A549 (cell line): Measurements from ENCODE around the gene ARHGAP28. TPM values are rescaled to one million over a fixed set of nuclear protein-coding genes. Genes with fewer than 3 reads are reported as not detected.

ENCODE experiments used
- ATAC-seq, 2 experiments: fragments of 200-7000 bp in 1 of 2; fragments of >200 bp in 1 of 2; cut with Nextera tagmentation in 1 of 2; cut with Tn5 transposase in 1 of 2; 3 replicates each; pipeline versions ENCODE4 v1.8.0 to v1.9.1; 2018 to 2020; ENCODE audit warnings: mild to moderate bottlenecking in 1 of 2, moderate library complexity in 1 of 2
- CTCF ChIA-PET: fragments of 300-600 bp; sonication (Branson Sonifier 250); formaldehyde crosslinking; extraction: SDS; loops from one replicate; lab custom pipeline; 2021; ENCODE audit warnings: antibody characterized with exemption, inconsistent platforms; lab: Yijun Ruan, JAX
- POLR2A ChIA-PET: fragments of 350-600 bp; formaldehyde crosslinking; extraction: SDS; loops from one replicate; lab custom pipeline; 2021; ENCODE audit warnings: antibody characterized with exemption, inconsistent platforms; lab: Yijun Ruan, JAX
- DNase-seq, 2 experiments: peaks; one replicate each; pipeline versions ENCODE4 v3.0.0 to v3.0.0-alpha.2; 2011 to 2016; ENCODE audit warnings: low read depth in 1 of 2, low spot score in 1 of 2
- FAIRE-seq: peaks from 2 replicates; lab custom pipeline; 2011; peaks lifted over from hg19 to GRCh38; lab: Jason Lieb, UNC
- H3K27ac ChIP-seq, 2 experiments: fragments of >200 bp; sonication (Bioruptor Twin); formaldehyde crosslinking; 3 replicates each; pipeline ENCODE4 v1.5.1; 2016 to 2017
- H3K4me1 ChIP-seq: fragments of >200 bp; sonication (Bioruptor Twin); formaldehyde crosslinking; 3 replicates; pipeline ENCODE4 v1.6.1; 2016
- H3K4me2 ChIP-seq: fragments of >200 bp; sonication (Bioruptor Twin); formaldehyde crosslinking; 3 replicates; pipeline ENCODE4 v1.6.1; 2016
- H3K4me3 ChIP-seq: fragments of >200 bp; sonication (Bioruptor Twin); formaldehyde crosslinking; 3 replicates; pipeline ENCODE4 v1.5.1; 2016
- H3K9me3 ChIP-seq: fragments of >200 bp; sonication (Bioruptor Twin); formaldehyde crosslinking; 3 replicates; pipeline ENCODE4 v1.6.1; 2016
- BHLHE40 ChIP-seq: IDR thresholded peaks from 2 replicates; pipeline ENCODE4 v1.6.1; 2012; ENCODE audit warnings: low read depth, low read length, inconsistent platforms
- CHD4 ChIP-seq: fragments of 200-600 bp; sonication (generic); IDR thresholded peaks from 2 replicates; pipeline ENCODE4 v1.6.1; 2016; ENCODE audit warnings: antibody characterized with exemption, mild to moderate bottlenecking, borderline replicate concordance
- EHMT2 ChIP-seq: fragments of 200-600 bp; sonication (generic); IDR thresholded peaks from 2 replicates; pipeline ENCODE4 v1.6.1; 2016; ENCODE audit warnings: antibody characterized with exemption, low read depth, mild to moderate bottlenecking, moderate library complexity
- ESRRA ChIP-seq: fragments of 150-350 bp; IDR thresholded peaks from 2 replicates; pipeline ENCODE4 v1.6.1; 2014; ENCODE audit warnings: mild to moderate bottlenecking, low read length, borderline replicate concordance
- FOSL2 ChIP-seq, 2 experiments: fragments of 450-650 bp in 1 of 2; fragments of >200 bp in 1 of 2; sonication (Bioruptor Twin) in 1 of 2; formaldehyde crosslinking; IDR thresholded peaks; 2 replicates each; pipeline versions ENCODE4 v1.5.0 to v1.6.1; 2016 to 2020; ENCODE audit warnings: mild to moderate bottlenecking in 1 of 2, moderate library complexity in 1 of 2
- HEYL ChIP-seq: fragments of 250-450 bp; sonication (Bioruptor Pico); IDR thresholded peaks from 2 replicates; pipeline ENCODE4 v1.8.0; 2021; ENCODE audit warnings: mild to moderate bottlenecking, moderate library complexity
- JUN ChIP-seq, 2 experiments: fragments of >200 bp; sonication (Bioruptor Twin); formaldehyde crosslinking; IDR thresholded peaks; 2 replicates in 1 of 2; 3 replicates in 1 of 2; pipeline ENCODE4 v1.6.1; 2016 to 2017
- KDM1A ChIP-seq: fragments of 200-600 bp; sonication (generic); IDR thresholded peaks from 2 replicates; pipeline ENCODE4 v1.6.1; 2016; ENCODE audit warnings: low read depth, mild to moderate bottlenecking
- MAFK ChIP-seq: fragments of 450-650 bp; IDR thresholded peaks from 2 replicates; pipeline ENCODE4 v1.6.1; 2014; ENCODE audit not compliant: partially characterized antibody
- MAZ ChIP-seq: fragments of 150-350 bp; IDR thresholded peaks from 2 replicates; pipeline ENCODE4 v1.6.1; 2014; ENCODE audit warnings: antibody characterized with exemption, low read depth, low read length, borderline replicate concordance
- NPAS2 ChIP-seq: fragments of 250-450 bp; sonication (Bioruptor Pico); IDR thresholded peaks from 2 replicates; pipeline ENCODE4 v1.8.0; 2022; ENCODE audit warnings: mild to moderate bottlenecking, moderate library complexity, borderline replicate concordance
- PHF8 ChIP-seq: fragments of 200-600 bp; sonication (generic); IDR thresholded peaks from 2 replicates; pipeline ENCODE4 v1.6.1; 2016; ENCODE audit warnings: low read depth, mild to moderate bottlenecking, antibody characterized with exemption, moderate library complexity, borderline replicate concordance
- RAD21 ChIP-seq, 2 experiments: fragments of >200 bp in 1 of 2; sonication (Bioruptor Twin) in 1 of 2; formaldehyde crosslinking in 1 of 2; IDR thresholded peaks in 1 of 2; conservative IDR thresholded peaks in 1 of 2; 2 replicates in 1 of 2; 3 replicates in 1 of 2; pipeline ENCODE4 v1.6.1; 2012 to 2018; ENCODE audit warnings: inconsistent platforms in 1 of 2
- RFX5 ChIP-seq: fragments of 450-650 bp; IDR thresholded peaks from 2 replicates; pipeline ENCODE4 v1.7.1; 2014; ENCODE audit warnings: antibody characterized with exemption, mild to moderate bottlenecking, moderate library complexity
- RNF2 ChIP-seq: fragments of 200-600 bp; sonication (generic); IDR thresholded peaks from 2 replicates; pipeline ENCODE4 v1.6.1; 2016; ENCODE audit warnings: low read depth, mild to moderate bottlenecking, antibody characterized with exemption, moderate library complexity, borderline replicate concordance
- SMC3 ChIP-seq: fragments of >200 bp; sonication (Bioruptor Twin); formaldehyde crosslinking; IDR thresholded peaks from 3 replicates; pipeline ENCODE4 v1.6.1; 2018; ENCODE audit warnings: inconsistent platforms
- TP53 ChIP-seq: fragments of 250-450 bp; sonication (Bioruptor Pico); IDR thresholded peaks from 2 replicates; pipeline ENCODE4 v1.5.0; 2021; ENCODE audit warnings: mild to moderate bottlenecking, moderate library complexity
- ZFP36 ChIP-seq: fragments of 450-650 bp; IDR thresholded peaks from 2 replicates; pipeline ENCODE4 v1.6.1; 2014; ENCODE audit warnings: borderline replicate concordance; ENCODE audit not compliant: partially characterized antibody
- ZSCAN20 ChIP-seq: fragments of 250-450 bp; sonication (Bioruptor Pico); IDR thresholded peaks from 2 replicates; pipeline ENCODE4 v1.8.0; 2022; ENCODE audit warnings: mild to moderate bottlenecking, moderate library complexity
- WGBS: methylation state at CpG from one replicate; pipeline ENCODE4 v1.1.6; 2017; ENCODE audit errors: missing lambda C conversion rate; 5-methylcytosine and 5-hydroxymethylcytosine counted together
- polyA plus RNA-seq, 4 experiments: library from polyadenylated mRNA; depleted of rRNA in 3 of 4; stranded (reverse); fragments of >200 nt; fragmentation: RNase III in 1 of 4; extraction: RNeasy Plus Mini Kit Qiagen cat#74134 plus additional on column Dnase treatment in 1 of 4; gene quantifications; 2 replicates in 3 of 4; 3 replicates in 1 of 4; pipeline ENCODE4 v1.2.3, GENCODE V29; 2011 to 2017
- TF ChIP-seq, protein P1 (sequence below): fragments of 200-600 bp; sonication (generic); IDR thresholded peaks from 2 replicates; pipeline ENCODE4 v1.6.1; 2016; ENCODE audit warnings: antibody characterized with exemption, mild to moderate bottlenecking, moderate library complexity
- TF ChIP-seq, protein P2 (sequence below): fragments of >200 bp; sonication (Bioruptor Twin); formaldehyde crosslinking; IDR thresholded peaks from 3 replicates; pipeline ENCODE4 v1.5.1; 2016
- TF ChIP-seq, protein P3 (sequence below): fragments of 250-450 bp; sonication (Bioruptor Pico); IDR thresholded peaks from 2 replicates; pipeline ENCODE4 v1.5.0; 2021; ENCODE audit warnings: mild to moderate bottlenecking, moderate library complexity, borderline replicate concordance
- TF ChIP-seq, protein P4 (sequence below): IDR thresholded peaks from 2 replicates; pipeline ENCODE4 v1.6.1; 2012

ARHGAP28 gene
- polyA plus RNA-seq, 2 of the 4 experiments (the other 2 are of a cell fraction) = 0.13 to 0.17 TPM

DNA sequence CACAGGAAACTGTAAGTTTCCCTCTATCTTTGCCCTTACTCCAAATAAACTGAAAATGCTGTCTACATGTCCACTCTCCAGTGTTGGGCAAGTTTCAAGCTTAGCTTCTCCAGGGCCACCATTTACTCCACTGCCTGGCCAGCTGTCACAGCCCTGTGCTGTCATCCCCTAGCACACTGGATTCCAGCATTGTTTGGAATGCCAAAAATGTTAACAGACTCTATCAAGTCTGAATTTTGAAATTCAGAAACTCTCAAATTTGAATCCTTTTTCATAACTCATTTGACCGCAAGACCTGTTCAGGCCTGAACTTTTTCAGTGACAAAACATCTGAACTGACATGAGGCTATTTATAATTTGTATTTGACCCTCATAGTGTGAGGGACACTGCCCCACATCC, 5.2 kb upstream of the ARHGAP28 start:
- ChIA-PET POLR2A (no interaction called here), CTCF (no interaction called here)
- WGBS = 95% methylated on average over 1 of the region's 1 CpG
- Histone ChIP-seq H3K4me3 (no peak overlapping the region), H3K4me2 (no peak overlapping the region), H3K9me3 (no peaks in the 10 kb centered on the region), H3K4me1 (no peaks in the 10 kb centered on the region), H3K27ac (no peak overlapping the region)
- no peak for FAIRE-seq
- no peak for DNase-seq
- no peak for TF ChIP-seq BHLHE40
- TF ChIP-seq ZSCAN20 (CRISPR knock-in tag) = no peak
- TF ChIP-seq, protein P1, sequence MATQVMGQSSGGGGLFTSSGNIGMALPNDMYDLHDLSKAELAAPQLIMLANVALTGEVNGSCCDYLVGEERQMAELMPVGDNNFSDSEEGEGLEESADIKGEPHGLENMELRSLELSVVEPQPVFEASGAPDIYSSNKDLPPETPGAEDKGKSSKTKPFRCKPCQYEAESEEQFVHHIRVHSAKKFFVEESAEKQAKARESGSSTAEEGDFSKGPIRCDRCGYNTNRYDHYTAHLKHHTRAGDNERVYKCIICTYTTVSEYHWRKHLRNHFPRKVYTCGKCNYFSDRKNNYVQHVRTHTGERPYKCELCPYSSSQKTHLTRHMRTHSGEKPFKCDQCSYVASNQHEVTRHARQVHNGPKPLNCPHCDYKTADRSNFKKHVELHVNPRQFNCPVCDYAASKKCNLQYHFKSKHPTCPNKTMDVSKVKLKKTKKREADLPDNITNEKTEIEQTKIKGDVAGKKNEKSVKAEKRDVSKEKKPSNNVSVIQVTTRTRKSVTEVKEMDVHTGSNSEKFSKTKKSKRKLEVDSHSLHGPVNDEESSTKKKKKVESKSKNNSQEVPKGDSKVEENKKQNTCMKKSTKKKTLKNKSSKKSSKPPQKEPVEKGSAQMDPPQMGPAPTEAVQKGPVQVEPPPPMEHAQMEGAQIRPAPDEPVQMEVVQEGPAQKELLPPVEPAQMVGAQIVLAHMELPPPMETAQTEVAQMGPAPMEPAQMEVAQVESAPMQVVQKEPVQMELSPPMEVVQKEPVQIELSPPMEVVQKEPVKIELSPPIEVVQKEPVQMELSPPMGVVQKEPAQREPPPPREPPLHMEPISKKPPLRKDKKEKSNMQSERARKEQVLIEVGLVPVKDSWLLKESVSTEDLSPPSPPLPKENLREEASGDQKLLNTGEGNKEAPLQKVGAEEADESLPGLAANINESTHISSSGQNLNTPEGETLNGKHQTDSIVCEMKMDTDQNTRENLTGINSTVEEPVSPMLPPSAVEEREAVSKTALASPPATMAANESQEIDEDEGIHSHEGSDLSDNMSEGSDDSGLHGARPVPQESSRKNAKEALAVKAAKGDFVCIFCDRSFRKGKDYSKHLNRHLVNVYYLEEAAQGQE = no peak
- TF ChIP-seq RFX5 = no peak
- no peak for TF ChIP-seq ESRRA
- no peak for TF ChIP-seq MAFK
- TF ChIP-seq RAD21 (conservative IDR thresholded peaks at IDR 0.05 in 1 of 2, IDR thresholded peaks at IDR 0.05 in 1 of 2) = no peak
- no peak for TF ChIP-seq PHF8
- no peak for ATAC-seq

DNA sequence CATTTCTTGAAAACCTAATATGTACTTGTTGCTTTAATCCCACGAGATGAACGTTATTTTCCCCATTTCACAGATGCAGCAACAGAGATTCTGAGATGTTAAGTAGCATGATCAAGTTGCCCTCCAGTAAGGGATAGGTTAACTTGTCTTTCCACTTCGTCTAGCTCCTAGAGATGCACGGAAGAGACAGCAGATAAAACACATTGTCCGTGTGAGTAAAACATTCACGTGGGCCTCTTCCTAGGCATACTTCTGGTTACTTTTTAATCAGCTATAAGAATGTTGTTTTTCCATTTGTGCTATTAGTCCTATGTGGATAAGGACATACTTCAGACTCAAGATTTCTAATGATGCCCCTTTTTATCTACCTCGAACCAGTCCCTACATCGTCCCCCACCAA, 1.2 kb upstream of the ARHGAP28 start:
- WGBS = 63% methylated on average over 8 of the region's 8 CpGs
- ATAC-seq (no peak), FAIRE-seq (no peak), DNase-seq (no peak)
- no peak overlapping the region for H3K4me3 ChIP-seq
- TF ChIP-seq CHD4 (no peak), NPAS2 (CRISPR knock-in tag) (no peak), JUN (IDR thresholded peaks at IDR 0.05) (no peak), ZFP36 (no peak), ESRRA (no peak), BHLHE40 (no peak), MAFK (no peak), TP53 (CRISPR knock-in tag) (no peak), RNF2 (no peak), MAZ (no peak), EHMT2 (no peak), FOSL2 (IDR thresholded peaks at IDR 0.05) (no peak), FOSL2 (CRISPR knock-in tag; IDR thresholded peaks at IDR 0.05) (no peak), HEYL (no peak), SMC3 (no peak), KDM1A (no peak)
- TF ChIP-seq, protein P2, sequence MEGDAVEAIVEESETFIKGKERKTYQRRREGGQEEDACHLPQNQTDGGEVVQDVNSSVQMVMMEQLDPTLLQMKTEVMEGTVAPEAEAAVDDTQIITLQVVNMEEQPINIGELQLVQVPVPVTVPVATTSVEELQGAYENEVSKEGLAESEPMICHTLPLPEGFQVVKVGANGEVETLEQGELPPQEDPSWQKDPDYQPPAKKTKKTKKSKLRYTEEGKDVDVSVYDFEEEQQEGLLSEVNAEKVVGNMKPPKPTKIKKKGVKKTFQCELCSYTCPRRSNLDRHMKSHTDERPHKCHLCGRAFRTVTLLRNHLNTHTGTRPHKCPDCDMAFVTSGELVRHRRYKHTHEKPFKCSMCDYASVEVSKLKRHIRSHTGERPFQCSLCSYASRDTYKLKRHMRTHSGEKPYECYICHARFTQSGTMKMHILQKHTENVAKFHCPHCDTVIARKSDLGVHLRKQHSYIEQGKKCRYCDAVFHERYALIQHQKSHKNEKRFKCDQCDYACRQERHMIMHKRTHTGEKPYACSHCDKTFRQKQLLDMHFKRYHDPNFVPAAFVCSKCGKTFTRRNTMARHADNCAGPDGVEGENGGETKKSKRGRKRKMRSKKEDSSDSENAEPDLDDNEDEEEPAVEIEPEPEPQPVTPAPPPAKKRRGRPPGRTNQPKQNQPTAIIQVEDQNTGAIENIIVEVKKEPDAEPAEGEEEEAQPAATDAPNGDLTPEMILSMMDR = no peak
- TF ChIP-seq, protein P3, sequence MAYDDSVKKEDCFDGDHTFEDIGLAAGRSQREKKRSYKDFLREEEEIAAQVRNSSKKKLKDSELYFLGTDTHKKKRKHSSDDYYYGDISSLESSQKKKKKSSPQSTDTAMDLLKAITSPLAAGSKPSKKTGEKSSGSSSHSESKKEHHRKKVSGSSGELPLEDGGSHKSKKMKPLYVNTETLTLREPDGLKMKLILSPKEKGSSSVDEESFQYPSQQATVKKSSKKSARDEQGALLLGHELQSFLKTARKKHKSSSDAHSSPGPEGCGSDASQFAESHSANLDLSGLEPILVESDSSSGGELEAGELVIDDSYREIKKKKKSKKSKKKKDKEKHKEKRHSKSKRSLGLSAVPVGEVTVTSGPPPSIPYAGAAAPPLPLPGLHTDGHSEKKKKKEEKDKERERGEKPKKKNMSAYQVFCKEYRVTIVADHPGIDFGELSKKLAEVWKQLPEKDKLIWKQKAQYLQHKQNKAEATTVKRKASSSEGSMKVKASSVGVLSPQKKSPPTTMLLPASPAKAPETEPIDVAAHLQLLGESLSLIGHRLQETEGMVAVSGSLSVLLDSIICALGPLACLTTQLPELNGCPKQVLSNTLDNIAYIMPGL (CRISPR knock-in tag) = no peak
- TF ChIP-seq, protein P4, sequence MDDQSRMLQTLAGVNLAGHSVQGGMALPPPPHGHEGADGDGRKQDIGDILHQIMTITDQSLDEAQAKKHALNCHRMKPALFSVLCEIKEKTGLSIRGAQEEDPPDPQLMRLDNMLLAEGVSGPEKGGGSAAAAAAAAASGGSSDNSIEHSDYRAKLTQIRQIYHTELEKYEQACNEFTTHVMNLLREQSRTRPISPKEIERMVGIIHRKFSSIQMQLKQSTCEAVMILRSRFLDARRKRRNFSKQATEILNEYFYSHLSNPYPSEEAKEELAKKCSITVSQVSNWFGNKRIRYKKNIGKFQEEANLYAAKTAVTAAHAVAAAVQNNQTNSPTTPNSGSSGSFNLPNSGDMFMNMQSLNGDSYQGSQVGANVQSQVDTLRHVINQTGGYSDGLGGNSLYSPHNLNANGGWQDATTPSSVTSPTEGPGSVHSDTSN = no peak
- CTCF ChIA-PET = no interaction called here
- no peak overlapping the region for H3K4me2 ChIP-seq
- no peaks in the 10 kb centered on the region; the same call in 2 of the 3 replicates for H3K4me1 ChIP-seq
- H3K9me3 ChIP-seq = no peaks in the 10 kb centered on the region
- H3K27ac ChIP-seq = no peak overlapping the region
- POLR2A ChIA-PET = no interaction called here
